ENCODE measurements around the gene CFAP119.

Gene CFAP119

DNA sequence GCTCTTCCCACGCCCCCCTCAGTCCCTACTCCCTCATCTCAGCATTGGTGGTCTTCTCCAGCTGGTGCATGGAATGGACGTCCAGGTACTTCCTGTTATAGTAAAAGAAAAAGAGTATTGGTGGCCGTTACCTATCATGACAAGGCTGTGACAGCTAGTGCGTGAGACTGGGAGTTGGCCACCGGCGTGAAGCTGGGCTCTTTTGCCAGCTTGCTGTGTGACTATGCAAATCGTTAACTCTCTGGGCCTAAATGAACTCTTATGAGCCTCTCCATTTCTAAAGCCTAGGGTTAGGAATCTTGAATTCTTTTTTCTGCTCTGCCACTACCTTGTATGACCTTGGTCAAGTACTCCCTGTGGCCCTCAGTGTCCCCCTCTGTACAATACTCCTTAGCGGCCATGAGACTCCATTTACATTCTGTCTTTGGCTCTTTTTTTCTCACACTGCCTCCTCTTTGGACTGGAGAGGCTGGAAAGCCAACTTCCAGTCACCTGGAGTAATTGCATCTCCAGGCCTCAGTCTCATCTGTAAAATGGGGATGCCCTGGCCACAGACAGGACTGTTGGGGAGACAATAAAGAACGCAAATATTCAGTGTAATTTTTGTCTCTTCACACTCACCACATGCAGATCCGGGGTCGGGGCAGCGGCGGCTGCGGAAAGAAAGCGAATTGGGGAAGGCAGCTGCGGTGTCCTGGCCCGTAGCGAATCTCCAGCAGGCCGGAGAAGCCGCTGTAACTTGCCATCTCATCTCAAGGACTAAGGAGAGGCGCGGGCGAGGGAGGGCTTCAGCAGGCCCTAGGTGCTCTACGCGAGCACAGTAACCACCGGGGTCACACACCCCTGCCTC is 1.1 kb downstream of the CFAP119 start:
- DNase-seq, result peak; percentile 12

DNA sequence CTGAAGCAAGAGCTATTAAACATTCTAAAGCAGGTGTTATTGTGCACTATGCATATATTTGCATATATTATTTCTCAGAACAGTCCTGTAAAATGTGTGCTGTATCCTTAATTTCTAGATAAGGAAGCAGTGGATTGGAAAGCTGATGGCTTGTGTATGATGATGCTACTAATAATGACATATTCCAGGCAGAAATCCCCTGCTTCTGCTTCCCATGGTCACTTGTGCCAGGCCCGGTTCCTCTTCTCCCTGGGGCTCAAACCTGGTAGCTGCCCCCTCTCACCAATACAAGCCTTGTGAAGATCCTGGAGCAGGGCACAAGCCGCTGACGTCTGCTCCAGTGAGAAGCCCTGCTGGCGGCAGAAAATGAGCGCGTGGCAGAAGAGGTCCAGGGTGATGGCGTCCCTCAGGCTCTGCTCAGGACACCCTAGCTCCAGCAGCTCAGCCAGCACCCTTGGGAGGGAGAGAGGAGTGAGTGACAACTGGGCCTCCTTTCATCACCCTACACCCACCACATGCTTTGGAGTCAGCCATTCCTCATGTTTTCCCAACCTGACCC is 1.8 kb downstream of the CFAP119 start:
- DNase-seq, result peak; percentile 12

DNA sequence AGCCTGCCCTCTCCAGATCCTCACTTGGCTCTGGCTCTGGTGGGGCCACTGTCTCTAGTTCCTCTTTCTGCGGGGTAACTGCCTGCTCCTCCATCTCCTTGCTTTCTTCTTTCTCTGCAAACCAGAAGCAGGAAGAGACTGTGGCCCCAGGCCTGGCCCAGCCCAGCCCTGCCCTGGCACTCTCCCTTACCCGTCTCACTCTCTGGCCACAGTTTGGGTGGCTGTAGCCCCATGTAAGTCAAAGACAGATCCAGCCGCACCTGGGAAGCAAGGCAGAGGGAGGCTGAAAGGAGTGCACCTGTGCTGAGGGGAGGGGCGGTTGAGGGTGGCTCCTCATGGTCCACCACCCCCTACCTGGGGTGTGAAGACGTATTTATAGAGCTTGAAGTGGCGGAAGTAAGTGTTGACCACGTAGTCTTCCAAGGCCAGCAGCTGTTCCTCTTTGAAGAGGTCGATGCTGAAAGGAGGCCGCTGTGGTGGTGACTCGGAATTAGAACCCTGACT is 2.8 kb downstream of the CFAP119 start:
- peak; percentile 91 for DNase-seq

DNA sequence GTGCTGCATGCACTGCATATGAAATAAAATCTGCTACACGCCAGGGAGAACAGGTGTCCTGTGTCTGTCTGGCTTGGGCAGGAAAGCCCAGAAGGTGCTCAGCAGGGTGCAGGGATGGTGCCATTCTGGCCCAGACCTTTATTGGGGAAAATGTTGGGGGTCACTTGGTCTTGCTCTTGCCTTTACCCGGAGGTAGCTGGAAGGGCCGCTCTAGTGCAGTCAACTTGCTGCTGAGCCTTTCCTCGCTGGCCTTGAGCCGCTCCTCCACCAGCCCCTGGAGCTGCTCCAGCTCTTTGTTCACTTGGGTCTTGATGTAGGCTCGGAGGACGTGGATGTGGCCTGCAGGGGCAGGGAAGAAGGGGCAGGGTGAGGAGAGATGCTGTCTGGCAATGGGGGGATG is 4.5 kb downstream of the CFAP119 start:
- no peak for DNase-seq

DNA sequence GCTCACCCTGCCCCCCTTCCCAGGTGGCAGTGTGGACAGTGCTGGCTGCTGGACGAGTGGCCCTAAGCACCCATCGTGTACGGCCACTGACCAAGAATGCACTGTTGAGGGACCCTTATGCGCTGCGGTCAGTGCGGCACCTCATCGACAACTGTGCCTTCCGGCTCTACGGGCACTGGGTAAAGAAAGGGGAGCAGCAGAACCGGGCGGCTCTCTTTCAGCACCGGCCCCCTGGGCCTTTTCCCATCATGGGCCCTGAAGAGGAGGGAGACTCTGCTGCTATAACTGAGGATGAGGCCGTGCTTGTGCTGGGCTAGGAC is 5.1 kb downstream of the CFAP119 start:
- no peak for DNase-seq

DNA sequence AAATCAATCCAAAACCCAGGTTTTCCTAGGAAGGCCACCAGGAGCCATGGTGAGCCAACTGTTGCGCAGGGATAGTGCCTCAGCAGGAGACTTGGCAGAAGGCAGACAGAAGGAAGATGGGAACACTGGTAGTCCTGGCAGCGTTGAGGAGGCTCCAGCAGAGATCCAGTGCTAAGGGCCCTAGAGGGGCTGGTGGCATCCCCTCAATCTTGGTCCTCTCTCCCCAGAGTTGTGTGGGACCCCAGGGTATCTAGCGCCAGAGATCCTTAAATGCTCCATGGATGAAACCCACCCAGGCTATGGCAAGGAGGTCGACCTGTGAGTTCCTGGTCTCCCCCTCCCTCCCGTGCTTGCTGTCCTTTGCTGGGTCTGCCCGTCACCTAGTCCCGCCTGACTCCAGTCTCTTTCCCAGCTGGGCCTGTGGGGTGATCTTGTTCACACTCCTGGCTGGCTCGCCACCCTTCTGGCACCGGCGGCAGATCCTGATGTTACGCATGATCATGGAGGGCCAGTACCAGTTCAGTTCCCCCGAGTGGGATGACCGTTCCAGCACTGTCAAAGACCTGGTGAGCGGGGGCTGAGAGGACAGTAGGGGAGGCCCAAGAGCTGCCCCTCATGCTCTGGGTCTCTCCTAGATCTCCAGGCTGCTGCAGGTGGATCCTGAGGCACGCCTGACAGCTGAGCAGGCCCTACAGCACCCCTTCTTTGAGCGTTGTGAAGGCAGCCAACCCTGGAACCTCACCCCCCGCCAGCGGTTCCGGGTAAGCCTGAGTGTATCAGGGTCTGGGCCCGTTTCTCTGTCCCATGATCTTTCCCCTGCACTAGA is 5.7 kb downstream of the CFAP119 start:
- DNase-seq, result no peak

DNA sequence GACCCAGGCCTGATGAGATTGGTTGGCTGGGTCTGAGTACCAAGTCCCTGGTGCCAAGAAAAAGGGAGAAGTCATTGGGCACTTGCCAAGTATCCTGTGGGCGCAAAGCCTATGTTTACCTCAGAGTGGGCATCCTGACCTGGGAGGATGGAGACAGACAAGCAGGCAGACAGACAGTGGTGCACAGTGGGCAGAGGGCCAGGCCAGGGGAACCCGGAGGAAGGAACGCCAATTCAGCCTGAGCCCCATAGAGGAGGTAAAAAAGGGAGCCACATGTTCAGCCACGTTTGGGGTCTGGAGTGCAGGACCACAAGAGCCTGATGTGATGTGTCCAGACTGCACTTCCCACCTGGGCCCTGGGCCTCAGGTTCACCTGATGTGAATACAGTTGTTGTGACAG is 8.3 kb downstream of the CFAP119 start:
- DNase-seq, result no peak

DNA sequence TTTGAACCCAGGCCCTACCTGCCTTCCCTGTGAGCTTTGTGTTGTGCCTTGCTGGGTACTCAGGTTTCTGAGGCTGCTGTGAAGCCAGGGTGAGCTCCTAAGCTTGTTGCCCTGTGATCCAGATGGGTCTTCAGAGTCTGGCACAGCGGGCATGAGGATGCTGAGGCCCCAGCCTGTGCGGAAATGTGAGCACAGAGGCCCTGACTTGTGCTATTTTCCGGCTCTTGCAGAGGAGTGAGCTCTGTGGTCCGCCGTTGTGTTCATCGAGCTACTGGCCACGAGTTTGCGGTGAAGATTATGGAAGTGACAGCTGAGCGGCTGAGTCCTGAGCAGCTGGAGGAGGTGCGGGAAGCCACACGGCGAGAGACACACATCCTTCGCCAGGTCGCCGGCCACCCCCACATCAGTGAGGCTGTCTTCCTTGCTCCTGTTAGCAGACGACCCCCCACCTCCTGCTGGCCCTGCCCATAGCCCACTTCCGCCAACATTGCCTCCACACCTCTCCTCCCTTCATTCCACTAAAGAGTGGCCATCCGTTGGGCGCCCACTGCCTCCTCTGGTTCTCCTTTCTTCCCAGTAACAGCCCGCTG is 10.9 kb downstream of the CFAP119 start:
- no peak for DNase-seq

DNA sequence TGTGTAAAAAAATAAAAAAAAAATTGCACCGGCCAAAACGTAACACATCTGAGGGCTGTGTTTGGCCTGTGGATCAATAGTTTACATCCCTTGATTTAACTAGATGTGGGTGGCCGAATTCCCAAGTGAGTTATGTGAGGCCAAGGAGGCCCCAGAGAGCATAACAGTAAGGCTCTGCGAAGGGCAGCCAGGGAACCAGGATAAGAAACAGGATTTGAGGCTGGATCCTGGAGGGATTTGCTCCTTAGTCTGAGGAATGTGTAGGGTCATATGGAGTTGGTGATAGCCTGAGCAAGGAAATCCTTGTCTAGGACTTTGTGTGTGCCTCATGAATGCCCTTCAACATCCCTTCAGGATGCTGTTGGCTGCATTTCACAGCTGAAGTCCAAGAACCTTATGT is 11.7 kb downstream of the CFAP119 start:
- DNase-seq, result no peak

DNA sequence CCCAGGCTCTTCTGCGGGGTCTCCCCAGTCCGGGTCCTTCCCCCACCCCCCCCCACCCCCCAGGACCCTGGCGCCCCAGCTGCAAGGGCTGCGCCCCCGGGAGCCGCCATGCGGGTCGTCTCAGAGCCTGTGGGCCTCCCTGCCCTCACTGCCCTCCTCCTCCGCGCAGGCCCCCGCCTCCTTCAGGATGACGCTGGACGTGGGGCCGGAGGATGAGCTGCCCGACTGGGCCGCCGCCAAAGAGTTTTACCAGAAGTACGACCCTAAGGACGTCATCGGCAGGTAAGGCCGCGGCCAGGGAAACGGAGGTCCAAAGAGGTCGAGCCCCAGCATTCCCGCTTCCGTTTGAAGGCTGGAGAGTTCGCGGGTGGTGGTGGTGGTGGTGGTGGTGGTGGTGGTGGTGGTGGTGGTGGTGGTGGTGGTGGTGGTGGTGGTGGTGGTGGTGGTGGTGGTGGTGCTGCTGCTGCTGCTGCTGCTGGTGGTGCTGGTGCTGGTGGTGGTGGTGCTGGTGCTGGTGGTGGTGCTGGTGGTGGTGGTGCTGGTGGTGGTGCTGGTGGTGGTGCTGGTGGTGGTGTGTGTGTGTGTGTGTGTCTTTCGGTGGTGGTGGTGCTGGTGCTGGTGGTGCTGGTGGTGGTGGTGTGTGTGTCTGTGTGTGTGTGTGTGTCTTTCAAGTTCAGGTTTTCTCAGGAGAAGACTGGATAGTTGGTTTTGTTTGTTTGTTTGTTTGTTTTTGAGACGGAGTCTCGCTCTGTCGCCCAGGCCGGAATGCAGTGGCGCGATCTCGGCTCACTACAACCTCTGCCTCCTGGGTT is 13.0 kb downstream of the CFAP119 start:
- DNase-seq, result no peak

DNA sequence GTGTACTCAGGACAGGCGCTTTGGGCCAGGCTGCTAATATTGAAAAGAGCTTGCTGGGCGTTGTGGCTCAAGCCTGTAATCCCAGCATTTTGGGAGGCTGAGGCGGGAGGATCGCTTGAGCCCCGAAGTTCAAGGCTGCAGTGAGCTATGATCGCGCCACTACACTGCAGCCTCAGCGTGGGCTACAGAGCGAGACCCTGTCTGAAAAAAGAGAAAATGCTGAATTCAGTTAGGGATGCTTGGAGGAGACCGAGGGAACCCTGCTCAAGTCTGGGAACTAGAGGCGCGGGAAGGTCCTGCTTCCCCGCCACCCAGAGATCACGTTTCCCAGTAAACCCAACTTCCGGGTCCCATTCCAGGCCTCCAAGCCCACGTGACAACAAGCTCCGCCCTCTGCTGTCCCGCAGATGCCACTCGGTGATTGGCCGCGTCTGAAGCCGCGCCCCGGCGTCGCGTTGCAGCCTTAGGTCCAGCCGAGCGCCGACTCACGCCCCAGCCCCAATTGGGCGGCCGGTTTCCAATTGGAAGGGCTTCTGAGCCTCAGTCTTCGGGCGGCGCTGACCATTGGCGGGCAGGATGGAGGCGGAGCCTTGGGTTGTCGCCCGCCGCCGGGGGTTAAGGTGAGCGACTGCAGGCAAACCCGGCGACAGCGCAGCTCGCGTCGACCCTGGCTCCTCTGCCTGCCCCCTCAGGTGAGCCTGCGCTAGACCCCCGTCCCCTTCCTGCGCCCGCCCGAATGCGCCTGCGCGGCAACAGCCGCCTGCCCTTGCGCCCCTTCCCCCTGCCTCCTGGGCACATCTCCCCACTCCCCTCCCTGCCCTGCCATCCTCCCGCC is 13.8 kb downstream of the CFAP119 start, which contains the start of gene PHKG2:
TSS of gene PHKG2 (plus strand) at position 627 of the 835 bp plus-strand sequence. CDS start 396 bp downstream, outside the sequence.
- DNase-seq, result peak; percentile 99

DNA sequence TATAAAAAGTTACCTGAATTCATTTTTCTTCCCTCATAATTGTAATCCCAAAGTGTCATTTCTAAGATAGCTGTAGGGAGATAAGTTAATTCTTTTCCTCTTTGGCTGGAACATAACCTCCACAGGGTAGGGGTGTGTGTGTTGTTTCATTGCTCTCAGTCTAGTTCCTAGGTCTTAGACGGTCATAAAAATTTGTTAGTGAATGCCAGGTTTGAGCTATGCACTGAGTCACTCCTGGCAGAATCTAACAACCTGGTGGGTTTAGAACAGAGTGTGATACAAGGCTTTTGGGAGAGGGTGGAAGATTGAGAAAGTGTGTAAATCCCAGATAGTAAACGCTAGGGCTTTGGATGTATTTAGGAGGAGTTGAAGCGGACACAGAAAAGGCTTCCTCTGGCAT is 14.5 kb downstream of the CFAP119 start:
- DNase-seq, result no peak

DNA sequence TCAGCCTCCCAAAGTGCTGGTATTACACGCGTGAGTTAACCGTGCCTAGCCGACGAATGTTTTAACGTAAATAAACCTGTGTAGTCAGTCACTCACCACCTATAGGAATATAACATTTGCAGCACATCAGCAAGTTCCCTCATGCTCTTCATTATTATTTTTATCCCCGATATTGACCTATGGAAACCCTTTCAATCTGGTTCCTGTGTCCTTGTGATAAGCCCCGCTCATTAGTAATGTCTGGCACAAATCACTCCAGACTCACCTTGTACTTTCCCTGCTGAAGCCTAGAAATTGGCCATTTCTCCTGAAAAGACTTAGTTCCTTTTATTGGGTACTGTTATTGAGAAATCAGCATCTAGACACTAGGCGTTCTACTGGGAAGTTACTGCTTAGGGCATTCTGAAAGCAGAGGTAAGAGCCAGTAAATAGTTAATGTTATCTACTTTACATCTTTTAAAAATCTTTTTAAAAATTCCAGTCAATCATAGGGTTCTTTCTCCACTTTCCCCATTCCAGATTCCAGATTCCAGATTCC is 15.2 kb downstream of the CFAP119 start:
- peak; percentile 28 for DNase-seq

DNA sequence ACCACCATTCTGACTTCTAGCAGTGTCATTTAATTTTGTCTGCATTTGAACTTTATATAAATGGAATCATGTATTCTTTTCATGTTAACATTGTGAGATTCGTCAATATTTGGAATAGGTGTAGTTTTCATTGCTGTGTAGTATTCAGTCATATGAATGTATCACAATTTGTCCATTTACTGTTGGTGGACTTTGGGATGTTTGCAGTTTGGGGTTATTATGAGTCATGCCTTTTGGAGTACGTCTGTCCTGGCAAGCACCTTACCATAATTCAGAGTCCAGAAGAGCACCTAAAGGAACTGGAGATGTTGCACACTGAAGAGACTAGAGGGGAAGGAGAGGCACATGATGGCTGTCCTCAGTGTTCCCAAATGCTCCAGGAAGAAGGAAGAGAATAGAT is 16.8 kb downstream of the CFAP119 start:
- no peak for DNase-seq

DNA sequence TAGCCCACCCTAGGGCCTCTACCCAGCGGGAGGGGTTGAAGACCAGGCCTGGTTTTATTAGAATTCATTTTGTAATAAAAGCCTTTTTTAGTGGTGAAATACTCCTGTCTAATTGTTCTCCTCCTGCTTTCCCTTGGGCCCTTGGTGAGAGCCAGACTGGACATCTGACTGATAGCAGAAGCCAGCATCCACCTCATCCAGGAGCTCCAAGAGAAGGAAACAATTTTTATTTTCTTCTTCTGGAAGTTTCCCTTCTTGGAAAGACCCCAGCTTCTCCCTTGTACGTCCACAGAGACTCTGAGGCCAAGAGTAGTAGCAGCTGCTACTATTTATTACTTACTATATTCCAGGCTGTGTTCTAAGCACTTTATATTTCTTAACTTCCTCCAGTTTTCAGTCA is 17.7 kb downstream of the CFAP119 start:
- DNase-seq, result no peak

DNA sequence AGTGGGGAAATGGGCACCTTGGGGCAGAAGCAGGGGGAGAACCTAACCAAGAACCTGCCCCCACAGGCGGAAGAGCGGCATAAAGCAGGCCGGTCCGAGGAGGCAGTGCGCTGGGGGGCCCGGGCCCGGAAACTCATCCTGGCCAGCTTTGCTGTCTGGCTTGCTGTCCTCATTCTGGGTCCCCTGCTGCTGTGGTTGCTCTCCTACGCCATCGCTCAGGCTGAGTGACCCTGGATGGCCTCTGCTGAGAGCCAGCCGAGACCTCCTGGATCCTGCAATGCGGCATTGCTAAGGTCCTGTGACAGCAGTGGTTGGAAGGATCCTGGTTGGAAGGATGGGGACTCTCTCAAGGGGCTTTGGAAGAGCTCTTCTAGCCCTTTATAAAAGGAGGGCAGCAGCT is 18.1 kb downstream of the CFAP119 start:
- no peak for DNase-seq

DNA sequence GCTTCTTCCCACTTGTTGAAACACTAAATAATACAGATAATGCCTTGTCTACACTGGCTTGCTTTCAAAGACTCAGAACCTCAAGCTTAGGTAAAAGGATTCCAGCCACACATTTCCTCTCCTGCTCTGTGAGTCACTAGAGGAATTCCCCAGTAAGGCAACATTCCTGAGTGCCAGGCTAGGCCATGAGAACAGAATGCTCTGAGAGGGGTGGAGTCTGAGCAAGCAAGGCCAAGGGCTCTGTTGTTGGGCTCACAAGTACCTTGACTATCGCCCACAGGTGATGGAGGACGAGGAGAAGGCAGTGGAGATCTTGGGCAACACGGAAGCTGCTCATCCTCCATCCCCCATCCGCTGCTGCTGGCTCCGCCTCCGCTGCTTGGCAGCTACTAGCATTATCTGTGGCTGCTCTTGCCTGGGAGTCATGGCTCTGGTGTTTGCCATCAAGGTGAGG is 20.4 kb downstream of the CFAP119 start:
- no peak for DNase-seq

DNA sequence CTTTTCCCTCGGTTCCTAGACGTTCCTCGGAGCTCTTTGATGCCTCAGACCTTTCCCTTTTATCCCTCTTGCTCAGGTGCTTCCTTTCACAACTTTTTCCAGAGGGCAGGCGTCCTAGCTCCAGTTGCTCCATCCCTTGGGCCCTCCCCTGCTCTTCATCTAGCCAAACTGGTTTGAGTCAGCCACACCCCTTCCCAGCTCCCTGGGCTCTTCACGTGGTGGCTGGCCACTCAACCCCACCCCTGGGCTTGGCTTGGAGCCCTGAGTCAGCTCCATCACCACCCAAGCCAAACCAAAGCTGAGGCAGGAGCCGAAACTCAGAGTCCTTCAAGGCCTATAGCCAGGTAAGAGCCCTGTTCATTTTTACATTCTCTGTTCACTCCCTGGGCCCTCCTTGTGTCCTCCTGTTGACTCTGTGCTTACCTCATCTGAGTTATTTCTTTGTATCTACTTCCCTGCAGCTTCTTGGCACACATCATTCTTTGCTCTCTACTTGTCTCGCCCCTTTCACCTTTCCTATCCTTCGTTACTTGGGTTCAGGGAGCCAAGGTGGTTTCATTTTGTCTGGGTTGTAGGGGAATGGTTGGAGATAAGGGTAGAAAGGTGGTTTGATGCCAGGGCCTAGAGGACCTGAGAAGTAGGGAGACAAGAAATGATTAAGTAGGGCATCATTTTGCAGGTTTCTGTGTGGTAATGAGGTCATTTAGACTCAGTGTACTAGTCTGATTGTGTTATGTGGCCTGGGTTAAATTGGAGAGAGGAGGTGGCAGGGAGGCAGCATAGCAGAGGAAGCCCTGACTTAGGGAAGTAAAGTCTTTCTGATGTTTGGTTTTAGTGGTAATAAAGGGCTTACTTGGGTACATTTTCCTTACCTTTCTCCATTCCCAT is 21.3 kb downstream of the CFAP119 start:
- no peak for DNase-seq

DNA sequence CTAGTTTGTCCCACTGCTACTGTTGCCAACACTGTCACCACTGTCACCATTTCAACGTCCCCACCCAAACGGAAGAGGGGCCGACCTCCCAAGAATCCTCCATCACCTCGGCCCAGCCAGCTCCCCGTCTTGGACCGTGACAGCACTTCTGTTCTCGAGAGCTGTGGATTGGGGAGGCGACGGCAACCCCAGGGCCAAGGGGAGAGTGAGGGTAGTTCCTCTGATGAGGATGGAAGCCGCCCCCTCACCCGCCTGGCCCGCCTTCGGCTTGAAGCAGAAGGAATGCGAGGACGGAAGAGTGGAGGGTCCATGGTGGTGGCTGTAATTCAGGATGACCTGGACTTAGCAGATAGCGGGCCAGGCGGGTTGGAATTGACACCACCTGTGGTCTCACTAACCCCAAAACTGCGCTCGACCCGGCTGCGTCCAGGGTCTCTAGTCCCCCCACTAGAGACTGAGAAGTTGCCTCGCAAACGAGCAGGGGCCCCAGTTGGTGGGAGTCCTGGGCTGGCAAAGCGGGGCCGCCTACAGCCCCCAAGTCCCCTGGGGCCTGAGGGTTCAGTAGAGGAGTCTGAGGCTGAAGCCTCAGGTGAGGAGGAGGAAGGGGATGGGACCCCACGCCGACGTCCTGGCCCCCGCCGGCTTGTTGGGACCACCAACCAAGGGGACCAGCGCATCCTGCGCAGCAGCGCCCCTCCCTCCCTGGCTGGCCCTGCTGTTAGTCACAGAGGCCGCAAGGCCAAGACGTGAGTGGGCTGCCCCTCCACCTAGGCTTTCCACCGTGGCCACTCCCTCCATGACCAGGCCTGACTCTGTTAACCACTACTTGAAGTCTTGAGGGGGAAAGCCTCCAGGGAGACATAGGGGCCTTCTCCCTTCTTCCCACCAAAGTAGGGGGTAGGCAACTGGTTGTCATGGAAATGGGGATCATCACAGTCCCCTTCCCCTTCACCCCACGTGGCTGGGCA is 22.6 kb downstream of the CFAP119 start:
- DNase-seq, result no peak
